ENCODE measurements around the gene CNNM2.

DNA sequence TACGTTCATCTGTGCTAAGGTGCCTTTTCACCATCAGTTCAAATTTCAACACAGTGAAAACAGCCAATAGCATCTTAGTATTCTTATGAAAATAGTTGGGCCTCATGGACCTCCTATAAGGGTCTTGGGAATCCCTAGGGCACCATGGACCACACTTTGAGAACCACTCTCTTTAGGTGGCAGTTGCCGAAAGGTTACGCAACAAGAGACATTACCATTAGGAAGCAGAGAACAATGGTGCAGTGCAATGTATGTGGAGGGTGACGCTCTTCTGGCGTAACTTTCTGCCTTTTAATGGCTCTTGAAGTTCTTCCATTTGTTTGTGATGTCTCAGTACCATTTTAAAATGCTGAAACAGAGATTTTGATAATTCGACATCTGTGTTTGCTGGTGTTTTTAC lies 131.1 kb downstream of the CNNM2 start:
- no peak for TF ChIP-seq POLR2A (IDR thresholded peaks at IDR 0.05)
- TF ChIP-seq, protein P1, sequence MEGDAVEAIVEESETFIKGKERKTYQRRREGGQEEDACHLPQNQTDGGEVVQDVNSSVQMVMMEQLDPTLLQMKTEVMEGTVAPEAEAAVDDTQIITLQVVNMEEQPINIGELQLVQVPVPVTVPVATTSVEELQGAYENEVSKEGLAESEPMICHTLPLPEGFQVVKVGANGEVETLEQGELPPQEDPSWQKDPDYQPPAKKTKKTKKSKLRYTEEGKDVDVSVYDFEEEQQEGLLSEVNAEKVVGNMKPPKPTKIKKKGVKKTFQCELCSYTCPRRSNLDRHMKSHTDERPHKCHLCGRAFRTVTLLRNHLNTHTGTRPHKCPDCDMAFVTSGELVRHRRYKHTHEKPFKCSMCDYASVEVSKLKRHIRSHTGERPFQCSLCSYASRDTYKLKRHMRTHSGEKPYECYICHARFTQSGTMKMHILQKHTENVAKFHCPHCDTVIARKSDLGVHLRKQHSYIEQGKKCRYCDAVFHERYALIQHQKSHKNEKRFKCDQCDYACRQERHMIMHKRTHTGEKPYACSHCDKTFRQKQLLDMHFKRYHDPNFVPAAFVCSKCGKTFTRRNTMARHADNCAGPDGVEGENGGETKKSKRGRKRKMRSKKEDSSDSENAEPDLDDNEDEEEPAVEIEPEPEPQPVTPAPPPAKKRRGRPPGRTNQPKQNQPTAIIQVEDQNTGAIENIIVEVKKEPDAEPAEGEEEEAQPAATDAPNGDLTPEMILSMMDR (IDR thresholded peaks at IDR 0.05): no peak
